ENCODE measurements around the gene LZTR1.
A peak's percentile ranks its signal among the peaks of the same experiment; 100 is the strongest.
"Not testable (repeated sequence)": the region's sequence is repeated elsewhere in the genome, so short reads cannot be mapped to it uniquely, and the experiment has no call there.

LZTR1 gene

DNA sequence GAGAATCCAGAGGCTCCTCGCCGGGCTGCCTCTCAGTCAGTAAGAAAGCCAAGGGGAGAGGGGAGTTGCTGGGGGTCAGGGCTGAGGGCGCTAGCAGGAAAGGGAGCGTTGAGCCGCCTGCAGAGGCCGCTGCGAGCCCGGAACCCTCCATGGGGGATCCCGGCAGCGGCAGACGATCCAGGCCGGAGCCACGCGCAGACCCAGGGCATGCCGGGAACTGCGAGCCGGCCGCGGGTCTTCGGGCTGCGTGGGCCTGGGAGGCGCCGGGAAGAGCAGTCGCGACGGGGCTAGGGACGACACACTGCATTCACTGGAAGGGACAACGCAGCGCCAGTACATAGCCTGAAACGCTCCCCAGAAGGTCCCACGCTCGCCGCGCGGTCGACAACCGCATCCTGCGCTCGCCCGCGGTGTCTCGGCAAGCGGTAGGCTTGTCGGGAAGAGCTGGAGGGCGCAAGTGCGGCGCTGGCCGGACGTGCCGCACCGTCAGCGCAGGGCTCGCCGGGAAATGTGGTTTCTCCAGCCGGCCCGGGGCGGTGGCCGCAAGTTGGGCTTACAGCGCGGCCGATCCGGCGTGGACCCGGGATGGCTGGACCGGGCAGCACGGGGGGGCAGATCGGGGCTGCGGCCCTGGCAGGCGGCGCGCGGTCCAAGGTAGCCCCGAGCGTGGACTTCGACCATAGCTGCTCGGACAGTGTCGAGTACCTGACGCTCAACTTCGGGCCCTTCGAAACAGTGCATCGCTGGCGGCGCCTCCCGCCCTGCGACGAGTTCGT, at the start of gene LZTR1:
Gene LZTR1, plus strand, starts transcription at position 511 of the 776 bp plus-strand sequence. Its CDS starts 75 bp downstream, at position 586.
- H3K4me3 ChIP-seq (ENCODE audit: low read depth, low read length): peak within 1 kb of the TSS; percentile 88
- DNase-seq (ENCODE audit: low read depth): peak; percentile 90
- TF ChIP-seq, protein P1, sequence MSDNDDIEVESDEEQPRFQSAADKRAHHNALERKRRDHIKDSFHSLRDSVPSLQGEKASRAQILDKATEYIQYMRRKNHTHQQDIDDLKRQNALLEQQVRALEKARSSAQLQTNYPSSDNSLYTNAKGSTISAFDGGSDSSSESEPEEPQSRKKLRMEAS (IDR thresholded peaks at IDR 0.05; ENCODE audit: low read depth, low read length): peak; percentile 34; the same call in 1 of the 2 replicates
- TF ChIP-seq, protein P2, sequence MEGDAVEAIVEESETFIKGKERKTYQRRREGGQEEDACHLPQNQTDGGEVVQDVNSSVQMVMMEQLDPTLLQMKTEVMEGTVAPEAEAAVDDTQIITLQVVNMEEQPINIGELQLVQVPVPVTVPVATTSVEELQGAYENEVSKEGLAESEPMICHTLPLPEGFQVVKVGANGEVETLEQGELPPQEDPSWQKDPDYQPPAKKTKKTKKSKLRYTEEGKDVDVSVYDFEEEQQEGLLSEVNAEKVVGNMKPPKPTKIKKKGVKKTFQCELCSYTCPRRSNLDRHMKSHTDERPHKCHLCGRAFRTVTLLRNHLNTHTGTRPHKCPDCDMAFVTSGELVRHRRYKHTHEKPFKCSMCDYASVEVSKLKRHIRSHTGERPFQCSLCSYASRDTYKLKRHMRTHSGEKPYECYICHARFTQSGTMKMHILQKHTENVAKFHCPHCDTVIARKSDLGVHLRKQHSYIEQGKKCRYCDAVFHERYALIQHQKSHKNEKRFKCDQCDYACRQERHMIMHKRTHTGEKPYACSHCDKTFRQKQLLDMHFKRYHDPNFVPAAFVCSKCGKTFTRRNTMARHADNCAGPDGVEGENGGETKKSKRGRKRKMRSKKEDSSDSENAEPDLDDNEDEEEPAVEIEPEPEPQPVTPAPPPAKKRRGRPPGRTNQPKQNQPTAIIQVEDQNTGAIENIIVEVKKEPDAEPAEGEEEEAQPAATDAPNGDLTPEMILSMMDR (IDR thresholded peaks at IDR 0.05; ENCODE audit: low read depth, low read length): peak; percentile 53
- peak; percentile 93 for TF ChIP-seq POLR2A (IDR thresholded peaks at IDR 0.05; ENCODE audit: extremely low read depth, insufficient read length)
- peak; percentile 53; the same call in 1 of the 2 replicates for TF ChIP-seq MYC (IDR thresholded peaks at IDR 0.05; ENCODE audit: low read depth, low read length)

DNA sequence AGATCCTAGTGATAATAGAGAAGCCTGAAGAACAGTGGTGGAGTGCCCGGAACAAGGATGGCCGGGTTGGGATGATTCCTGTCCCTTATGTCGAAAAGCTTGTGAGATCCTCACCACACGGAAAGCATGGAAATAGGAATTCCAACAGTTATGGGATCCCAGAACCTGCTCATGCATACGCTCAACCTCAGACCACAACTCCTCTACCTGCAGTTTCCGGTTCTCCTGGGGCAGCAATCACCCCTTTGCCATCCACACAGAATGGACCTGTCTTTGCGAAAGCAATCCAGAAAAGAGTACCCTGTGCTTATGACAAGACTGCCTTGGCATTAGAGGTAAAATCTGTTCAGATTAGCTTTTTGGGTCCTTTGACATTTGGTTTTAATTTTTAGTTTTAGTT, 48.2 kb upstream of the LZTR1 start:
- no peak for DNase-seq (ENCODE audit: low read depth)
- no peak overlapping the region for H3K4me3 ChIP-seq (ENCODE audit: low read depth, low read length)
- no peak for TF ChIP-seq POLR2A (IDR thresholded peaks at IDR 0.05; ENCODE audit: extremely low read depth, insufficient read length)

DNA sequence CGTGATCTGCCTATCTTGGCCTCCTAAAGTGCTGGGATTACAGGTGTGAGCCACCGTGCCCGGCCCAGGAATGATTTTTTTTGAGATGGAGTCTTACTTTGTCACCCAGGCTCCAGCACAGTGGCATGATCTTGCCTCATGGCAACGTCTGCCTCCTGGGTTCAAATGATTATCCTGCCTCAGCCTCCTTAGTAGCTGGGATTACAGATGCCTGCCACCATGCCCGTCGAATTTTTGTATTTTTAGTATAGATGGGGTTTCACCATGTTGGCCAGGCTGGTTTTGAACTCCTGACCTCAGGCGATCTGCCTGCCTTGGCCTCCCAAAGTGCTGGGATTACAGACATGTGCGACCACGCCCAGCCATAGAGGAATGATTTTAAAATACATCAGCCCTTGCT, 47.0 kb upstream of the LZTR1 start:
- not testable (repeated sequence) for H3K4me3 ChIP-seq (ENCODE audit: low read depth, low read length); DNase-seq (ENCODE audit: low read depth)

DNA sequence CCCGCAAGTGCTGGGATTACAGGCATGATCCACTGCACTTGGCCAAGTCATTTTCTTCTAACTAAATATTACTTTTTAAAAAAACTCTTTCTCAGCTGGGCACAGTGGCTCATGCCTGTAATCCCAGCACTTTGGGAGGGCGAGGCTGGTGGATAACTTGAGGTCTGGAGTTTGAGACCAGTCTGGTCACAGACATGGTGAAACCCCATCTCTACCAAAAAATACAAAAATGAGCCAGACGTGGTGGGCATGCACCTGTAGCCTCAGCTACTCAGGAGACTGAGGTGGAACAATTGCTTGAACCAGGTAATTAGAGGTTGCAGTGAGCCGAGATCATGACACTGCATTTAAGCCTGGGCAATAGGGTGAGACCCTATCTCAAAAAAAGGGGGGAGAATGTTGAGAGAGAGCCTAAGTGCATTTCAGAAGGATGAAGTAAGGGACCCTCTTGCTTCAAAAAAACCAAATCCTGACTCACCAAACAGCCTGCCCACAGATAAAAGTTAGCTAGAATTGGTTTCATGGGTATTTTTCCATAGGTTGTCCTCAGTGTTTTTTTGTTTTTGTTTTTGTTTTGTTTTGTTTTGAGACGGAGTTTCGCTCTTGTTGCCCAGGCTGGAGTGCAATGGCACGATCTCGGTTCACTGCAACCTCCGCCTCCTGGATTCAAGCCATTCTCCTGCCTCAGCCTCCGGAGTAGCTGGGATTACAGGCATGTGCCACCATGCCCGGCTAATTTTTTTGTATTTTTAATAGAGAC, 46.1 kb upstream of the LZTR1 start:
- not testable (repeated sequence) for DNase-seq (ENCODE audit: low read depth); H3K4me3 ChIP-seq (ENCODE audit: low read depth, low read length)

DNA sequence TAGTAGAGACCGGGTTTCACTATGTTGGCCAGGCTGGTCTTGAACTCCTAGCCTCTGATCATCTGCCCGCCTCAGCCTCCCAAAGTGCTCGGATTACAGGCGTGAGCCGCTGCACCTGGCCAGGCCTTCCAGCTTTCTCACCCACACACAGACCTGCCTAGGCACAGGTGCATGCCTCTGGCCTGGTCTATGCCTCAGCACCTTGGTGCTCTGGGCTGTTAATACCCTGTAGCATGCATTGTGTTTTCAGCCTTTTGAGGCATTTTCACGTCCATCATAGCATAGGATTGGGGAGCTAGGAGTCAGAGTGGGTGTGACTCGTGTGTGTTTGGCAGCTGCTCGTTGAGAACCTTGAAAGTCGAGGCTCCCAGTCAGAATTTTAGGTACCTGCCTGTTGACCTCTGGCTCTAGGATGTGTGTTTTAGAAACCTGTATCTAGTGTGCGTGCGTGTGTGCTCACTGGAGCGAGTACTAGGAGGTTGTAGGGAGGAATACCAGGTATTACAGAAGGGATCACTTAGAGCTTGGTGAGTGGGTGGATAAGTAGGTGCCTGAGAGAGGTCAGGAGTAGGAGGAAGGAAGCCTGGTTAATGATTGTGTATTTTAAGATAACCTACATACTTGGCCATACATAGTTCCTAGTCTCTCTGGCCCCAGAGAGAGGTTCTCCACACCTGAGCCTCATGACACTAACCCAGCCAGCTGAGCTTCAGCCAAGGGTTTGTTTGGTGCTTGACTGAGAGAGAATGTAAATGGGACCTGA, 44.9 kb upstream of the LZTR1 start:
- no peak overlapping the region for H3K4me3 ChIP-seq (ENCODE audit: low read depth, low read length)
- no peak for TF ChIP-seq POLR2A (IDR thresholded peaks at IDR 0.05; ENCODE audit: extremely low read depth, insufficient read length)
- DNase-seq (ENCODE audit: low read depth): no peak

DNA sequence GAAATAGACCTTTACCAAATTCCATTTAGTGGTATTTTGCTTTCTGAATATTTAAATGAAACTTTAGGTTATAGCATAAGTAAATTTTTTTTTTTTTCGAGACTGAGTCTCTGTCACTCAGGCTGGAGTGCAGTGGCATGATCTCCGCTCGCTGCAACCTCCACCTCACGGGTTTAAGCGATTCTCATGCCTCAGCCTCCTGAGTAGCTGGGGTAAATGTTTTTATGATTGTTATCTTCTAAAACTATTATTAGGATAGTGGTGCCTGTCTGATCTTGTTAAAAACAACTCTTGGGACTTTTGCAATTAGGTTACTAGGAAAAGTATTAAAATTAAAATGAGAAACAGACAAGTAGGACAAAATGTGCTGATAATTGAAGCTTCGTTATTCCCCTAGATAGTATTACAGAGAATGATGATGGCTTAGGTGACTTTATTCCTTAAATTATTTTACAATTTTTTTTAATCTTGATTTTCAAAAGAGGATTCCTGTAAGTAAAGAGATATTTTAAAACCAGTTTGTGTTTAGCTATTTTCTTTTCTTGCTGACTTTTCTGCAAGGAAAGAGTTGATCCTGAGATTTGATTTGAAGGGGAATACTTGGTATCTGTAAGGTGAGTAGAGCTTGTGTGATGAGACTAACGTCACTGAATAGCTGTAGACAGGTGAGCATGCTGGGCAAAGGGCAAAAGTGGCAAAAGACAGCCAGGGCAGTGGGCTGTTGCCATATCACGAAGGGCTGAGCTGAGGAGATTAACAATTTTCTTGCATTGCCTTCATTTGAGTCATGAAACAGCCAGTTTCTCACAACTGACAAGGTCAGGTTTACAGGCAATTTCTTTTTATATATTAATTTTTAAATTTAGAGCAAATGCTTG, 44.1 kb upstream of the LZTR1 start:
- no peak overlapping the region for H3K4me3 ChIP-seq (ENCODE audit: low read depth, low read length)
- DNase-seq (ENCODE audit: low read depth): no peak
- TF ChIP-seq, protein P2 (IDR thresholded peaks at IDR 0.05; ENCODE audit: low read depth, low read length): no peak
- TF ChIP-seq, protein P1 (IDR thresholded peaks at IDR 0.05; ENCODE audit: low read depth, low read length): no peak
- TF ChIP-seq MYC (IDR thresholded peaks at IDR 0.05; ENCODE audit: low read depth, low read length) (no peak), POLR2A (IDR thresholded peaks at IDR 0.05; ENCODE audit: extremely low read depth, insufficient read length) (no peak)

DNA sequence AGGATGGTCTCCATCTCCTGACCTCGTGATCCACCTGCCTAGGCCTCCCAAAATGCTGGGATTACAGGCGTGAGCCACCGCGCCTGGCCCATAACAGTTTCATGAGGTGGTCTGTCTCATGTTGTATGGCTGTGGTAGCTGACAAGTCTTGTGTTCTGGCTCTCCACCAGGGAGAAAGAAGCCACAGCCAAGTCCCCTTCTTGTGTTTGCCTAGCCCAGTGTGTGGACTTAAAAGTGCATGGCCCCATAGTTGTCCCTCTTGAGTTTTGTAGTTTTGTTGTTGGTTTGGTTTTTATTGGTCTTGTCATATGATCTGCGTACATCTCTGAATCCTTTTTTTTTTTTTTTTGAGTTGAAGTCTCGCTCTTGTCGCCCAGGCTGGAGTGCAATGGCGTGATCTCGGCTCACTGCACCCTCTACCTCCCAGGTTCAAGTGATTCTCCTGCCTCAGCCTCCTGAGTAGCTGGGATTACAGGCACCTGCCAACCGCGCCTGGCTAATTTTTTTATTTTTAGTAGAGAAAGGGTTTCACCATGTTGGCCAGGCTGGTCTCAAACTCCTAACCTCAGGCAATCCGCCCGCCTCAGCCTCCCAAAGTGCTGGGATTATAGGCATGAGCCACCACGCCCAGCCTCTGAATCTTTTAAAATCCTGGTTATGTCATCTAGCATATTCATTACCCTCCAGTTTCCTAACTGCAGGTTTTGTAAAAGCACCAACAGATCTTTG, 42.5 kb upstream of the LZTR1 start:
- DNase-seq (ENCODE audit: low read depth); H3K4me3 ChIP-seq (ENCODE audit: low read depth, low read length): not testable (repeated sequence)

DNA sequence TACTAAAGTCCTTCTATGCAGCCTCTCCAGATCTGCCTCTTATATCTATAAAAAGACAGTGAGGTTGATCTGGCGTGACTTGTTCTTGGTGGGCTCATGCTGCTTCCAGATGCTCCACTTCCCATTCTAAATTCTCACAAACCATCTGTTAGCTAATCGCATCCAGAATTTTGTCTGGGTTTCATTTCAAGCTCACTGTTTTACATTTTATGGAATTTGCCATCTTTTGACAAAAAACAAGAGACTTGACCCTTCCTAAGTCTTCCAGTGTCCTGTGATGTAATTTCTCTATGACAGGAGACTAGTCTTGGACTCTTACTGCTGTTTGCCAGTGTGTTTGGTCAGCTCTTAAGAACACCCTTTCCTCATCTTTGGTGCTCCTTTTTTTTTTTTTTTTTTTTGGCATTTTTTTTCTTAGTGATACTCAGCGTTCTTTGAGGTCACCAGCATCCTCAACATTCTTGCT, 41.9 kb upstream of the LZTR1 start:
- no peak overlapping the region for H3K4me3 ChIP-seq (ENCODE audit: low read depth, low read length)
- TF ChIP-seq POLR2A (IDR thresholded peaks at IDR 0.05; ENCODE audit: extremely low read depth, insufficient read length) (no peak), MYC (IDR thresholded peaks at IDR 0.05; ENCODE audit: low read depth, low read length) (no peak)
- TF ChIP-seq, protein P2 (IDR thresholded peaks at IDR 0.05; ENCODE audit: low read depth, low read length): no peak
- TF ChIP-seq, protein P1 (IDR thresholded peaks at IDR 0.05; ENCODE audit: low read depth, low read length): no peak
- no peak for DNase-seq (ENCODE audit: low read depth)

All from NB4 (cell line).